Activated T-helper 17 cell treated with anti-CD3 and anti-CD28 coated beads, Interleukin-2, amount 50 U/mL, for 72 hours (primary cell): ENCODE data around the gene MGAT1. TPM values are rescaled to one million over a fixed set of nuclear protein-coding genes. Genes with fewer than 3 reads are reported as not detected.
A peak's percentile ranks its signal among the peaks of the same experiment; 100 is the strongest.
"Not testable (repeated sequence)": the region's sequence is repeated elsewhere in the genome, so short reads cannot be mapped to it uniquely, and the experiment has no call there.

Source experiments
- ATAC-seq: fragments of 150-1000 bp; cut with Tn5 transposase; replicated peaks from 2 replicates; pipeline ENCODE4 v1.10.0; 2021; ENCODE audit warnings: mild to moderate bottlenecking, moderate library complexity
- H3K27ac Mint-ChIP-seq: one replicate; pipeline ENCODE4 v1.8.0; 2022; ENCODE audit warnings: mixed read lengths
- H3K27me3 Mint-ChIP-seq: one replicate; pipeline ENCODE4 v1.8.0; 2022; ENCODE audit warnings: mixed read lengths
- H3K36me3 Mint-ChIP-seq: one replicate; pipeline ENCODE4 v1.8.0; 2022; ENCODE audit warnings: low read depth, mild to moderate bottlenecking, mixed read lengths
- H3K4me1 Mint-ChIP-seq: one replicate; pipeline ENCODE4 v1.8.0; 2022; ENCODE audit warnings: mixed read lengths
- H3K4me3 Mint-ChIP-seq: one replicate; pipeline ENCODE4 v1.8.0; 2022; ENCODE audit warnings: mild to moderate bottlenecking, mixed read lengths
- H3K9me3 Mint-ChIP-seq: one replicate; pipeline ENCODE4 v1.8.0; 2022; ENCODE audit warnings: mixed read lengths
- total RNA-seq, 2 donors: library from RNA; stranded (reverse); gene quantifications; one replicate each; pipeline ENCODE4 v1.2.3, GENCODE V29; 2022

The MGAT1 gene
- total RNA-seq, 2 donors from 2014 or later: 170 to 308 TPM

GRCh38 chr5:180771839-180772238 is 30.8 kb downstream of the MGAT1 start:
- H3K27me3 Mint-ChIP-seq: peaks cover 16% of the 10 kb centered on the region
- peaks cover 7% of the 10 kb centered on the region for H3K9me3 Mint-ChIP-seq
- no peaks in the 10 kb centered on the region for H3K4me1 Mint-ChIP-seq
- H3K4me3 Mint-ChIP-seq: no peak overlapping the region
- no peak for ATAC-seq
- no peak overlapping the region for H3K27ac Mint-ChIP-seq
- H3K36me3 Mint-ChIP-seq: no peaks in the 10 kb centered on the region

- H3K9me3 Mint-ChIP-seq: peaks cover 11% of the 10 kb centered on the region
- no peak for ATAC-seq
These were observed 32.8 kb downstream of the MGAT1 start for GRCh38 chr5:180769821-180770220.

GRCh38 chr5:180755601-180756000 is 47.0 kb downstream of the MGAT1 start:
- no peak for ATAC-seq
- no peak overlapping the region for H3K4me3 Mint-ChIP-seq

More at GRCh38 chr5:180769821-180770220, 32.8 kb downstream of the MGAT1 start:
- Mint-ChIP-seq H3K4me3 (no peak overlapping the region), H3K27ac (no peak overlapping the region), H3K27me3 (peaks cover 26% of the 10 kb centered on the region), H3K4me1 (no peaks in the 10 kb centered on the region), H3K36me3 (no peaks in the 10 kb centered on the region)

GRCh38 chr5:180744253-180744652 is 58.4 kb downstream of the MGAT1 start:
- Mint-ChIP-seq H3K36me3 (no peaks in the 10 kb centered on the region), H3K27me3 (peaks cover 18% of the 10 kb centered on the region), H3K4me3 (no peak overlapping the region), H3K9me3 (no peaks in the 10 kb centered on the region), H3K27ac (no peak overlapping the region), H3K4me1 (no peaks in the 10 kb centered on the region)
- no peak for ATAC-seq

More at GRCh38 chr5:180755601-180756000, 47.0 kb downstream of the MGAT1 start:
- no peak overlapping the region for H3K27ac Mint-ChIP-seq
- peaks cover 8% of the 10 kb centered on the region for H3K9me3 Mint-ChIP-seq
- H3K36me3 Mint-ChIP-seq: no peaks in the 10 kb centered on the region
- peaks cover 19% of the 10 kb centered on the region for H3K27me3 Mint-ChIP-seq
- H3K4me1 Mint-ChIP-seq: no peaks in the 10 kb centered on the region

- Mint-ChIP-seq H3K9me3 (no peaks in the 10 kb centered on the region), H3K4me1 (no peaks in the 10 kb centered on the region), H3K4me3 (no peak overlapping the region), H3K27ac (no peak overlapping the region), H3K27me3 (peaks cover 25% of the 10 kb centered on the region), H3K36me3 (no peaks in the 10 kb centered on the region)
- peak; percentile 35 for ATAC-seq
These were observed 59.9 kb downstream of the MGAT1 start for GRCh38 chr5:180742727-180743126.

GRCh38 chr5:180740953-180741352 is 61.7 kb downstream of the MGAT1 start:
- not testable (repeated sequence) for H3K36me3 Mint-ChIP-seq, H3K9me3 Mint-ChIP-seq
- H3K27me3 Mint-ChIP-seq: peaks cover 31% of the 10 kb centered on the region

GRCh38 chr5:180739958-180740357 is 62.6 kb downstream of the MGAT1 start, which contains the start of gene OR2Y1:
OR2Y1 (minus strand) TSS chr5:180740058; CDS start chr5:180740058, 0 bp downstream.
- no peak within 1 kb of the TSS for H3K4me3 Mint-ChIP-seq
- H3K27me3 Mint-ChIP-seq: peaks cover 31% of the 10 kb centered on the region
- H3K36me3 Mint-ChIP-seq: no peaks in the 10 kb centered on the region

More at GRCh38 chr5:180740953-180741352, 61.7 kb downstream of the MGAT1 start:
- H3K27ac Mint-ChIP-seq, ATAC-seq, H3K4me1 Mint-ChIP-seq, H3K4me3 Mint-ChIP-seq: not testable (repeated sequence)

GRCh38 chr5:180739271-180739670 is 63.3 kb downstream of the MGAT1 start:
- Mint-ChIP-seq H3K36me3 (no peaks in the 10 kb centered on the region), H3K27me3 (peaks cover 34% of the 10 kb centered on the region), H3K27ac (no peak overlapping the region), H3K4me1 (no peaks in the 10 kb centered on the region), H3K4me3 (no peak overlapping the region), H3K9me3 (no peaks in the 10 kb centered on the region)
- ATAC-seq: no peak

More at GRCh38 chr5:180739958-180740357, 62.6 kb downstream of the MGAT1 start, which contains the start of gene OR2Y1:
- Mint-ChIP-seq H3K4me1 (no peaks in the 10 kb centered on the region), H3K27ac (no peak within 1 kb of the TSS), H3K9me3 (no peaks in the 10 kb centered on the region)
- no peak for ATAC-seq

- ATAC-seq: no peak
- H3K36me3 Mint-ChIP-seq: no peaks in the 10 kb centered on the region
- no peak overlapping the region for H3K4me3 Mint-ChIP-seq
- no peak overlapping the region for H3K27ac Mint-ChIP-seq
- H3K9me3 Mint-ChIP-seq: no peaks in the 10 kb centered on the region
- H3K27me3 Mint-ChIP-seq: peaks cover 42% of the 10 kb centered on the region
- no peaks in the 10 kb centered on the region for H3K4me1 Mint-ChIP-seq
These were observed 66.1 kb downstream of the MGAT1 start for GRCh38 chr5:180736536-180736935.

Other genes starting within 250 kb of the MGAT1 start
- not detected for gene SCGB3A1, start 211.3 kb downstream of the MGAT1 start, total RNA-seq
- gene FLT4, start 153.2 kb downstream of the MGAT1 start, total RNA-seq: under 1 TPM; 0.34 to 0.56 TPM
- not detected for gene OR2Y1, start 62.7 kb downstream of the MGAT1 start, total RNA-seq
- 10 to 100 TPM; 16.6 to 20.8 TPM for gene ZFP62, start 58.5 kb upstream of the MGAT1 start, total RNA-seq
- under 1 TPM in 1 of 2 donors, not detected in 1; 0.40 TPM for gene BTNL8, start 96.4 kb upstream of the MGAT1 start, total RNA-seq
- gene BTNL3, start 186.0 kb upstream of the MGAT1 start, total RNA-seq: not detected
- gene BTNL9, start 237.5 kb upstream of the MGAT1 start, total RNA-seq: under 1 TPM in 1 of 2 donors, not detected in 1; 0.16 TPM